ENCODE measurements around the gene TMEM233. TPM values are rescaled to one million over a fixed set of nuclear protein-coding genes. Genes with fewer than 3 reads are reported as not detected.

Gene TMEM233
- total RNA-seq, 1 experiment from 2014 or later = not detected

DNA sequence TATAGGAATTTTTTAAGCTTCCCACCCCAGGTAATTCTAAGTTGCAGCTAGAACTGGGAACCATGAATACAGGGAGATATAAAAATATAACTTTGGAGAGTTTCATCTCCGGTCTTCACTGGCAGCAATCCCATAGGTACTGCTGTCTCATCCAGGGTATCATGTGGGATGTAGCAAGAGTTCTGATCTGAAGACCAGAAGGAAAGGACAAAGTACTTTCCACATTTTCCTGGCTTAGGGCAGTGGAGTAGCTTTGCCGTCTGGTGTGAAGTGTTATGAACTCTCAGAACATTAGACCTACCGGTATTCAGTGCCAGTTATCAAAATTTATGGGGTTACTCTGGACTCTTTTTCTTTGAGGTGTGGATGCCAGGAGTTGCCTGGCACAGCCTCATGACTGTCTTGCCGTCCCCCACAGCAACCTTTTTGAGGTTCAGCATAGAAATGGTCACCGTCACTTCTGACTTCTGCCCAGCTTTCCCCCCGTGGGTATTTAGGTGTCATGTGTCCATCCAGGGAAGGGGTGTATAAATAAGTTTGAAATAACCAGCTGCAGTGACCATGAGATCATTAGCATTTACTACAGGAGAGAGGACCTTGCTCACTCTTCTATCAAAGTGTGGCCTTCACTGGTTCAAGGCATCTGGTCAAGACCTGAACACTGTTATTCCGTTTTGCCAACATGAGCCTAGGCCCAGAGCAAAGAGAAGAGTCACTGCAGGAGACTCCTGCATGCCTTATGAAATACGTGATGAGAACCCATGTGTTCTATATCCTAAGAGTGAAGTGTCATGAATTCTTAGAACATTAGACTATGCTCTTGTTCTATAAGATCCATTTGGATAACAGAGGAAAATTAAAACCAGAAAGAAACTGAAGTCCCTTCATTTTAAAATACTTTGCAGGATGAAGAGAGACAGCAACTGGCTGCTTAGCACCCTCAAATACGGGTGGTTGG is 22.2 kb downstream of the TMEM233 start:
- H3K27me3 ChIP-seq (ENCODE audit: insufficient read depth, low read length) = no peaks in the 10 kb centered on the region
- peaks cover 0 to 10% of the 10 kb centered on the region in 2 experiments; a peak in 2 of 4 replicates for H3K4me1 ChIP-seq (ENCODE audit: control insufficient read depth in 1 of 2, insufficient read depth in 2 of 2, low read length in 2 of 2)
- H3K79me2 ChIP-seq (ENCODE audit: insufficient read depth, low read length) = no peaks in the 10 kb centered on the region
- TF ChIP-seq CBX3 (IDR thresholded peaks at IDR 0.05; ENCODE audit: low read depth) (no peak), SRF (IDR thresholded peaks at IDR 0.05; ENCODE audit: low read depth) (no peak), CTCF (IDR thresholded peaks at IDR 0.05 in 2 of 3, conservative IDR thresholded peaks at IDR 0.05 in 1 of 3; ENCODE audit: borderline replicate concordance in 1 of 3, insufficient read depth in 1 of 3, low read depth in 2 of 3, low read length in 2 of 3) (no peak), JUND (IDR thresholded peaks at IDR 0.05) (no peak), FOSL1 (IDR thresholded peaks at IDR 0.05; ENCODE audit: low read depth) (no peak), POLR2AphosphoS5 (IDR thresholded peaks at IDR 0.05; ENCODE audit: low read depth, low read length) (no peak), ZNF274 (IDR thresholded peaks at IDR 0.05; ENCODE audit: low read depth, low read length) (no peak), EGR1 (IDR thresholded peaks at IDR 0.05; ENCODE audit: low read depth) (no peak), EZH2phosphoT487 (IDR thresholded peaks at IDR 0.05; ENCODE audit: borderline replicate concordance) (no peak), SIN3A (IDR thresholded peaks at IDR 0.05; ENCODE audit: low read depth) (no peak)
- TF ChIP-seq, protein P1, sequence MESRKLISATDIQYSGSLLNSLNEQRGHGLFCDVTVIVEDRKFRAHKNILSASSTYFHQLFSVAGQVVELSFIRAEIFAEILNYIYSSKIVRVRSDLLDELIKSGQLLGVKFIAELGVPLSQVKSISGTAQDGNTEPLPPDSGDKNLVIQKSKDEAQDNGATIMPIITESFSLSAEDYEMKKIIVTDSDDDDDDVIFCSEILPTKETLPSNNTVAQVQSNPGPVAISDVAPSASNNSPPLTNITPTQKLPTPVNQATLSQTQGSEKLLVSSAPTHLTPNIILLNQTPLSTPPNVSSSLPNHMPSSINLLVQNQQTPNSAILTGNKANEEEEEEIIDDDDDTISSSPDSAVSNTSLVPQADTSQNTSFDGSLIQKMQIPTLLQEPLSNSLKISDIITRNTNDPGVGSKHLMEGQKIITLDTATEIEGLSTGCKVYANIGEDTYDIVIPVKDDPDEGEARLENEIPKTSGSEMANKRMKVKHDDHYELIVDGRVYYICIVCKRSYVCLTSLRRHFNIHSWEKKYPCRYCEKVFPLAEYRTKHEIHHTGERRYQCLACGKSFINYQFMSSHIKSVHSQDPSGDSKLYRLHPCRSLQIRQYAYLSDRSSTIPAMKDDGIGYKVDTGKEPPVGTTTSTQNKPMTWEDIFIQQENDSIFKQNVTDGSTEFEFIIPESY (IDR thresholded peaks at IDR 0.05; ENCODE audit: extremely low read depth, insufficient replicate concordance, low read length) = no peak
- TF ChIP-seq, protein P2, sequence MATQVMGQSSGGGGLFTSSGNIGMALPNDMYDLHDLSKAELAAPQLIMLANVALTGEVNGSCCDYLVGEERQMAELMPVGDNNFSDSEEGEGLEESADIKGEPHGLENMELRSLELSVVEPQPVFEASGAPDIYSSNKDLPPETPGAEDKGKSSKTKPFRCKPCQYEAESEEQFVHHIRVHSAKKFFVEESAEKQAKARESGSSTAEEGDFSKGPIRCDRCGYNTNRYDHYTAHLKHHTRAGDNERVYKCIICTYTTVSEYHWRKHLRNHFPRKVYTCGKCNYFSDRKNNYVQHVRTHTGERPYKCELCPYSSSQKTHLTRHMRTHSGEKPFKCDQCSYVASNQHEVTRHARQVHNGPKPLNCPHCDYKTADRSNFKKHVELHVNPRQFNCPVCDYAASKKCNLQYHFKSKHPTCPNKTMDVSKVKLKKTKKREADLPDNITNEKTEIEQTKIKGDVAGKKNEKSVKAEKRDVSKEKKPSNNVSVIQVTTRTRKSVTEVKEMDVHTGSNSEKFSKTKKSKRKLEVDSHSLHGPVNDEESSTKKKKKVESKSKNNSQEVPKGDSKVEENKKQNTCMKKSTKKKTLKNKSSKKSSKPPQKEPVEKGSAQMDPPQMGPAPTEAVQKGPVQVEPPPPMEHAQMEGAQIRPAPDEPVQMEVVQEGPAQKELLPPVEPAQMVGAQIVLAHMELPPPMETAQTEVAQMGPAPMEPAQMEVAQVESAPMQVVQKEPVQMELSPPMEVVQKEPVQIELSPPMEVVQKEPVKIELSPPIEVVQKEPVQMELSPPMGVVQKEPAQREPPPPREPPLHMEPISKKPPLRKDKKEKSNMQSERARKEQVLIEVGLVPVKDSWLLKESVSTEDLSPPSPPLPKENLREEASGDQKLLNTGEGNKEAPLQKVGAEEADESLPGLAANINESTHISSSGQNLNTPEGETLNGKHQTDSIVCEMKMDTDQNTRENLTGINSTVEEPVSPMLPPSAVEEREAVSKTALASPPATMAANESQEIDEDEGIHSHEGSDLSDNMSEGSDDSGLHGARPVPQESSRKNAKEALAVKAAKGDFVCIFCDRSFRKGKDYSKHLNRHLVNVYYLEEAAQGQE (IDR thresholded peaks at IDR 0.05; ENCODE audit: low read depth) = no peak
- no peak overlapping the region for H2AFZ ChIP-seq (ENCODE audit: low read depth, low read length, poor library complexity, severe bottlenecking)
- H3K9me3 ChIP-seq (ENCODE audit: control insufficient read depth in 1 of 2, insufficient read depth in 1 of 2, low read depth in 1 of 2, low read length in 2 of 2) = no peaks in the 10 kb centered on the region
- CTCF ChIA-PET = no interaction called here
- DNase-seq (ENCODE audit: low read depth, low spot score) (no peak), ATAC-seq (no peak)
- no TSS peak for BruUV-seq (replicated peaks)
- H3K9me2 ChIP-seq (ENCODE audit: insufficient read depth) = no peaks in the 10 kb centered on the region
- POLR2A ChIA-PET = no interaction called here
- RAD21 ChIA-PET (ENCODE audit: low non-redundant PET in 1 of 2, low total read pairs in 2 of 2, uncharacterized antibody in 2 of 2, unreplicated experiment in 2 of 2) = no interaction called here
- H3K4me2 ChIP-seq (ENCODE audit: low read length) = no peak overlapping the region
- no peaks in the 10 kb centered on the region for H3K36me3 ChIP-seq (ENCODE audit: control insufficient read depth in 1 of 2, insufficient read depth in 2 of 2, low read length in 2 of 2)
- H3K27ac ChIP-seq (ENCODE audit: low read depth, low read length) = no peak overlapping the region
- no peak overlapping the region for H3K9ac ChIP-seq (ENCODE audit: low read length)
- H3K4me3 ChIP-seq (replicated peaks in 1 of 2; ENCODE audit: low read depth in 1 of 2, low read length in 2 of 2) = no peak overlapping the region
- H4K20me1 ChIP-seq (ENCODE audit: insufficient read depth) = no peaks in the 10 kb centered on the region
- intact Hi-C loops (cut with micrococcal nuclease) = no loop called here
